Astrocyte of the spinal cord (primary cell): ENCODE results near the gene ACYP2.
A peak's percentile ranks its signal among the peaks of the same experiment; 100 is the strongest.

Experiments used
- DNase-seq: peaks from one replicate; pipeline ENCODE4 v3.0.0; 2011; ENCODE audit warnings: low read depth, low spot score
- H3K4me3 ChIP-seq: 2 replicates; pipeline ENCODE4 v1.5.1; 2011; ENCODE audit warnings: low read depth, mild to moderate bottlenecking, low read length, moderate library complexity
- in situ Hi-C: cut with HindIII; loops from 2 replicates; pipeline ENCODE4 v1.10.0; 2017; ENCODE audit warnings: low sequenced_read_pairs
- TF ChIP-seq, protein P1 (sequence below): IDR thresholded peaks from 2 replicates; pipeline ENCODE4 v1.5.1; 2012; ENCODE audit warnings: low read depth, mild to moderate bottlenecking, low read length, inconsistent platforms

The ACYP2 gene

DNA sequence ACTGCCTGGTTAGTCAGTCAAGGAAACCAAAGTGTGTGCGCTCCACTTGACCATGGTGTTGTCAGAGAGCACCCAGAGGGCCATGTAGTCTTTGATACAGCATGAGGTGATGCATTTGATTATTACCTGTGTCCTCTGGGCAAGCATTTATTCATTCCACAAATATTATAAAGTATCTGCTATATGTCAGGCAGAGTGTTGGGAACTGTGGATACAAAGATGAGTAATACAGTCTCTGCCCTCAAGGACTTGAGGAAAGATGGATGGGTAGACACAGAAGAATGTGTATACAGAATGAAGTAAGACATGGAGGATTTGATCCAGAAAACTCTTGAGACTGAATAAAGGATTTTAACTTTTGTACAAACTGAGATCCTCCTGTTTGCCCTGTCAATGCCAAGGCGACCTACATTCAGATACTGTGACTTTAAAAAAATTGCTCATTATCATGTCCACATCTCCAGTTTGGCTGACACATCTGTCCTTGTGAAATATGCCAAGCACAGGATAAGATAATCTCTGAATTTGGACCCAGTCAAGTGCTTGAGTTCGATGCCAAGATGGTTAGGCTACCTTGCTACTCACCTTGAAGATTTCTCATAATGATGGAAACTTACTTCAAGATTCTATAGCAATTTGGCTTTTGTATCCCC, 50.8 kb downstream of the ACYP2 start:
- TF ChIP-seq, protein P1, sequence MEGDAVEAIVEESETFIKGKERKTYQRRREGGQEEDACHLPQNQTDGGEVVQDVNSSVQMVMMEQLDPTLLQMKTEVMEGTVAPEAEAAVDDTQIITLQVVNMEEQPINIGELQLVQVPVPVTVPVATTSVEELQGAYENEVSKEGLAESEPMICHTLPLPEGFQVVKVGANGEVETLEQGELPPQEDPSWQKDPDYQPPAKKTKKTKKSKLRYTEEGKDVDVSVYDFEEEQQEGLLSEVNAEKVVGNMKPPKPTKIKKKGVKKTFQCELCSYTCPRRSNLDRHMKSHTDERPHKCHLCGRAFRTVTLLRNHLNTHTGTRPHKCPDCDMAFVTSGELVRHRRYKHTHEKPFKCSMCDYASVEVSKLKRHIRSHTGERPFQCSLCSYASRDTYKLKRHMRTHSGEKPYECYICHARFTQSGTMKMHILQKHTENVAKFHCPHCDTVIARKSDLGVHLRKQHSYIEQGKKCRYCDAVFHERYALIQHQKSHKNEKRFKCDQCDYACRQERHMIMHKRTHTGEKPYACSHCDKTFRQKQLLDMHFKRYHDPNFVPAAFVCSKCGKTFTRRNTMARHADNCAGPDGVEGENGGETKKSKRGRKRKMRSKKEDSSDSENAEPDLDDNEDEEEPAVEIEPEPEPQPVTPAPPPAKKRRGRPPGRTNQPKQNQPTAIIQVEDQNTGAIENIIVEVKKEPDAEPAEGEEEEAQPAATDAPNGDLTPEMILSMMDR, result no peak
- H3K4me3 ChIP-seq, result no peak overlapping the region
- in situ Hi-C loops, result no loop called here
- no peak for DNase-seq

DNA sequence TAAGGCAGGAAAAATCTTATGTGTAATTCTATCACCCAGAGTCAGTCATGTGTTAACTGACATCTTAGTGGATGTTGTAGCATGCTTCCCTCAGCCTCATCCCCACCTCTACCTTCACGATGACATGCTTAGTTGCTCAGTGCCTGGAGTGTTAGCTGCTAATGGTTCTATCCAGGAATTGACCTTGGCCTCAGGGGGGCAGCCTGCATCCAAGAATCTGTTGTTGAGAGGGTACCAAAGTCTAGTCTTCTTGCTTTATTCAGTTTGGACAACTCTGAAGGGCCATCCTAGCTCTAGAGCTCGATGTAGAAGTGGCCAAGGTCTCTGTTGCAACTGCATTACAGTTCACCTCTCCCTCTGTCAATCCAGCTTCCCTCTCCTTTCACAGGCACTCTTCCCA, 61.2 kb downstream of the ACYP2 start:
- peak; percentile 51 for DNase-seq
- in situ Hi-C loops, result no loop called here
- TF ChIP-seq, protein P1, result peak; percentile 56
- H3K4me3 ChIP-seq, result no peak overlapping the region

- DNase-seq, result no peak
- in situ Hi-C loops, result no loop called here
- TF ChIP-seq, protein P1, result no peak
- no peak overlapping the region for H3K4me3 ChIP-seq
Observed at GRCh38 chr2:54183281-54183680, 67.9 kb downstream of the ACYP2 start.

- H3K4me3 ChIP-seq, result no peak overlapping the region
- DNase-seq, result no peak
- in situ Hi-C loops, result no loop called here
- TF ChIP-seq, protein P1, result no peak
Observed at GRCh38 chr2:54183972-54184371, 68.6 kb downstream of the ACYP2 start.

- DNase-seq, result no peak
- TF ChIP-seq, protein P1, result no peak
- no peak overlapping the region for H3K4me3 ChIP-seq
- in situ Hi-C loops, result no loop called here
Observed at GRCh38 chr2:54185105-54185504, 69.7 kb downstream of the ACYP2 start.

- no peak overlapping the region for H3K4me3 ChIP-seq
- TF ChIP-seq, protein P1, result no peak
- in situ Hi-C loops, result no loop called here
- no peak for DNase-seq
Observed at GRCh38 chr2:54187331-54187730, 71.9 kb downstream of the ACYP2 start.
